Keratinocyte (primary cell): Measurements from ENCODE around the gene TFF1. TPM values are rescaled to one million over a fixed set of nuclear protein-coding genes. Genes with fewer than 3 reads are reported as not detected.

Source experiments
- DNase-seq: peaks from one replicate; pipeline ENCODE4 v3.0.0-alpha.2; 2011; ENCODE audit warnings: low read depth, missing footprints, low spot score
- FAIRE-seq: peaks from 2 replicates; lab custom pipeline; 2011; peaks lifted over from hg19 to GRCh38; lab: Jason Lieb, UNC
- H2AFZ ChIP-seq: 2 replicates; pipeline ENCODE4 v1.6.0; 2012; ENCODE audit warnings: low read length, control low read depth, inconsistent platforms; ENCODE audit not compliant: control insufficient read depth
- H3K27ac ChIP-seq: 2 replicates; pipeline ENCODE4 v1.5.1; 2011; ENCODE audit warnings: low read length; ENCODE audit not compliant: control insufficient read depth, insufficient read depth
- H3K27me3 ChIP-seq: 3 replicates; pipeline ENCODE4 v1.6.0; 2011; ENCODE audit warnings: low read length; ENCODE audit not compliant: control insufficient read depth, insufficient read depth; ENCODE audit errors: extremely low read depth
- H3K36me3 ChIP-seq, 2 experiments: 2 replicates in 1 of 2; 3 replicates in 1 of 2; pipeline ENCODE4 v1.5.1; 2011; ENCODE audit warnings: low read length in 2 of 2, mild to moderate bottlenecking in 1 of 2; ENCODE audit not compliant: control insufficient read depth in 2 of 2, insufficient read depth in 2 of 2; ENCODE audit errors: extremely low read depth in 1 of 2
- H3K4me1 ChIP-seq: 3 replicates; pipeline ENCODE4 v1.5.1; 2011; ENCODE audit warnings: low read length; ENCODE audit not compliant: control insufficient read depth, insufficient read depth; ENCODE audit errors: extremely low read depth
- H3K4me2 ChIP-seq: 3 replicates; pipeline ENCODE4 v1.6.0; 2011; ENCODE audit warnings: low read depth, low read length; ENCODE audit not compliant: control insufficient read depth, insufficient read depth; ENCODE audit errors: extremely low read depth
- H3K4me3 ChIP-seq, 3 experiments: fragments of 200-600 bp in 1 of 3; sonication (generic) in 1 of 3; 2 replicates in 2 of 3; 3 replicates in 1 of 3; pipeline ENCODE4 v1.5.1; 2011 to 2016; ENCODE audit warnings: low read length in 3 of 3, mild to moderate bottlenecking in 3 of 3, control low read depth in 2 of 3, inconsistent platforms in 1 of 3, low read depth in 1 of 3, mixed read lengths in 1 of 3, mixed run types in 1 of 3, moderate library complexity in 1 of 3; ENCODE audit not compliant: control insufficient read depth in 2 of 3, insufficient read depth in 2 of 3; ENCODE audit errors: extremely low read depth in 1 of 3
- H3K79me2 ChIP-seq: 2 replicates; pipeline ENCODE4 v1.6.0; 2012; ENCODE audit warnings: low read length; ENCODE audit not compliant: control insufficient read depth, insufficient read depth
- H3K9ac ChIP-seq: 3 replicates; pipeline ENCODE4 v1.6.0; 2011; ENCODE audit warnings: low read length; ENCODE audit not compliant: control insufficient read depth, insufficient read depth; ENCODE audit errors: extremely low read depth
- H3K9me1 ChIP-seq: 3 replicates; pipeline ENCODE4 v1.6.0; 2011; ENCODE audit warnings: low read length; ENCODE audit not compliant: control insufficient read depth, insufficient read depth; ENCODE audit errors: extremely low read depth
- H3K9me3 ChIP-seq: 2 replicates; pipeline ENCODE4 v1.5.1; 2012; ENCODE audit warnings: low read depth, low read length; ENCODE audit not compliant: control insufficient read depth
- H4K20me1 ChIP-seq: 3 replicates; pipeline ENCODE4 v1.6.0; 2011; ENCODE audit warnings: low read length; ENCODE audit not compliant: control insufficient read depth, insufficient read depth; ENCODE audit errors: extremely low read depth
- CTCF ChIP-seq, 3 experiments: IDR thresholded peaks in 1 of 3; conservative IDR thresholded peaks in 1 of 3; optimal IDR thresholded peaks in 1 of 3; 2 replicates in 2 of 3; 3 replicates in 1 of 3; pipeline versions ENCODE3 to v1.5.1; 2011; ENCODE audit warnings: low read length in 3 of 3, mild to moderate bottlenecking in 3 of 3, moderate library complexity in 2 of 3, control low read depth in 1 of 3, inconsistent platforms in 1 of 3; ENCODE audit not compliant: insufficient read depth in 2 of 3; ENCODE audit errors: extremely low read depth in 1 of 3
- EZH2 ChIP-seq: IDR thresholded peaks from one replicate; pipeline ENCODE4 v1.6.1; 2012; ENCODE audit warnings: inconsistent platforms, mild to moderate bottlenecking, low read length, moderate library complexity
- dilution Hi-C: fragments of 300-500 bp; cut with MboI; formaldehyde crosslinking; loops from one replicate; pipeline ENCODE4 v1.7.0; 2020; ENCODE audit warnings: low sequenced_read_pairs; ENCODE audit not compliant: extremely low pct_ligation_motif_present
- polyA plus RNA-seq, 5 experiments: library from polyadenylated mRNA; depleted of rRNA in 3 of 5; stranded (reverse) in 3 of 5; stranded (forward) in 1 of 5; unstranded in 1 of 5; fragments of >200 nt; gene quantifications; 1 replicate in 1 of 5; 2 replicates in 3 of 5; 3 replicates in 1 of 5; pipeline versions ENCODE4 v1.2.1 to v1.2.3, GENCODE V29; 2011 to 2012; ENCODE audit warnings: missing spikeins in 2 of 5, low read depth in 1 of 5, low replicate concordance in 1 of 5

The TFF1 gene
- polyA plus RNA-seq, 1 donor (not counting 4 experiments of a cell fraction or from before 2014, with no cell fraction given), result not detected

- Histone ChIP-seq H4K20me1 (no peaks in the 10 kb centered on the region), H3K36me3 (no peaks in the 10 kb centered on the region), H2AFZ (no peak overlapping the region), H3K4me3 (no peak overlapping the region), H3K27me3 (peaks cover 6% of the 10 kb centered on the region), H3K27ac (no peak overlapping the region), H3K4me1 (peaks cover 6% of the 10 kb centered on the region), H3K79me2 (no peaks in the 10 kb centered on the region), H3K9ac (no peak overlapping the region), H3K9me3 (no peaks in the 10 kb centered on the region), H3K4me2 (no peak overlapping the region), H3K9me1 (no peaks in the 10 kb centered on the region)
- no peak for FAIRE-seq
- dilution Hi-C loops, result no loop called here
- DNase-seq, result no peak
- TF ChIP-seq EZH2 (no peak), CTCF (optimal IDR thresholded peaks at IDR 0.05 in 1 of 3, IDR thresholded peaks at IDR 0.05 in 1 of 3, conservative IDR thresholded peaks at IDR 0.05 in 1 of 3; ENCODE audit: extremely low read depth in 1 of 3, insufficient read depth in 2 of 3, low read length in 3 of 3) (no peak)
These were observed 31.5 kb upstream of the TFF1 start for GRCh38 chr21:42397746-42398394.

DNA sequence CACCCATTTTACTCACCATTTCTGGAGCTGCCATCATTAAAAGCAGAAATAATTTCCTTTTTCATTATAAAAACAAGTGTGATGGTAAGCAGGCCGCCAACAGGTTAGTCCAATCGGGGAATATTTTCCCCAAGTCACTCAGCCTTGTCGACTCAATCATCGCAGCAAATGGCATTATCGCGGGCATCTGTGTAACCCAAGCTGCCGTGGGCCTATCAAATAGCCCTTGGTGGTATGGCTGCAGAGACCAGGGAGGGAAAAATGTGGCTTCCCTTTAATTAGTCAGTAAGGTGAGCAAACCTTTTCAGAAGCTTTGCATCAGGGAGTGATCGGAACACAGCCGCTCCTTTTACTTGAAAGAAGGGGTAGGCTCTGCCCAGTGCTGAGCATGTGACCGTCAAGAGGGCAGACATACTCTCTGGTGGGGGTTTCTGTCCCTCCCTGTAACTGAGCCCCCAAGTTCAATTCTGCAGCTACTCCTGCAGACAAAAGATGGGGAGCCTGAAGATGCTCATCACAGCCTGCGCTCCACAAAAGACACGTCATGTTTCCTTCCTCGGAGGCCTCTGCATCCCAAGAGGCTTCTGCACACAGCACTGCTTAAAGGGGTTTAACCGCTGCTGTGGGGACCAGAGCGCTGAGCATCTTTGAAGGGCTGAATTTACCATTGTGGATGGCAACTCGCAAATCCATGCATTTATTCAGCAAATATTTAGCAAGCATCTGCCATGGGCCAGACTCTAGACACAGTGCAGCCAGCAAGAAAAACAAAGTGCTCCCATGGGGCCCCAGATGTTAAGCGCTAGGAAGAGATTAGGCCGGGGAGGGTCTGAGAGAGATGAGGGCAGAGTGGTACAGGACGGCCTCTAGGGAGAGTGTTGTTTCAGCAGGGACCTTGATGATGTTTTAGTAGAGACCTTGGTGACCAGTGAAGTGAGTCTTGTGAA lies 30.7 kb upstream of the TFF1 start:
- no peaks in the 10 kb centered on the region for H3K9me1 ChIP-seq
- no peak for DNase-seq
- dilution Hi-C loops, result no loop called here
- H3K79me2 ChIP-seq, result no peaks in the 10 kb centered on the region
- H3K4me1 ChIP-seq, result peaks cover 6% of the 10 kb centered on the region
- no peak overlapping the region for H3K9ac ChIP-seq
- no peaks in the 10 kb centered on the region for H4K20me1 ChIP-seq
- no peak overlapping the region for H3K27ac ChIP-seq
- TF ChIP-seq EZH2, result no peak
- no peak for TF ChIP-seq CTCF (optimal IDR thresholded peaks at IDR 0.05 in 1 of 3, IDR thresholded peaks at IDR 0.05 in 1 of 3, conservative IDR thresholded peaks at IDR 0.05 in 1 of 3; ENCODE audit: extremely low read depth in 1 of 3, insufficient read depth in 2 of 3, low read length in 3 of 3)
- peaks cover 6% of the 10 kb centered on the region for H3K27me3 ChIP-seq
- FAIRE-seq, result no peak
- H3K9me3 ChIP-seq, result no peaks in the 10 kb centered on the region
- H3K4me3 ChIP-seq, result no peak overlapping the region
- H2AFZ ChIP-seq, result no peak overlapping the region
- H3K4me2 ChIP-seq, result no peak overlapping the region
- no peaks in the 10 kb centered on the region for H3K36me3 ChIP-seq
